ENCODE data around the gene CSF3R. TPM values are rescaled to one million over a fixed set of nuclear protein-coding genes. Genes with fewer than 3 reads are reported as not detected.

Gene CSF3R
- polyA plus RNA-seq, 1 of the 3 experiments (the other 2 are of a cell fraction) = not detected

GRCh38 chr1:36419140-36419539, 63.6 kb downstream of the CSF3R start:
- no peak overlapping the region for H3K4me3 ChIP-seq (ENCODE audit: low read depth in 2 of 2, low read length in 1 of 2)
- no peaks in the 10 kb centered on the region for H3K9me2 ChIP-seq
- peaks cover 0 to 16% of the 10 kb centered on the region in 2 experiments for H3K36me3 ChIP-seq (replicated peaks in 1 of 2; ENCODE audit: control insufficient read depth in 1 of 2, insufficient read depth in 2 of 2, low read length in 1 of 2)
- peaks cover 0 to 5% of the 10 kb centered on the region in 2 experiments; a peak in 2 of 4 replicates for H3K4me1 ChIP-seq (ENCODE audit: control insufficient read depth in 1 of 2, insufficient read depth in 2 of 2, low read depth in 1 of 2, low read length in 1 of 2)
- 88% methylated on average over 3 of the region's 3 CpGs for WGBS (ENCODE audit: low lambda C conversion rate)
- no peaks in the 10 kb centered on the region for H3K27me3 ChIP-seq (ENCODE audit: insufficient read depth)
- H4K20me1 ChIP-seq (ENCODE audit: insufficient read depth) = no peaks in the 10 kb centered on the region
- H3K4me2 ChIP-seq = no peak overlapping the region
- TF ChIP-seq FOXJ3 (CRISPR knock-in tag; IDR thresholded peaks at IDR 0.05) = no peak
- TF ChIP-seq, protein P1, sequence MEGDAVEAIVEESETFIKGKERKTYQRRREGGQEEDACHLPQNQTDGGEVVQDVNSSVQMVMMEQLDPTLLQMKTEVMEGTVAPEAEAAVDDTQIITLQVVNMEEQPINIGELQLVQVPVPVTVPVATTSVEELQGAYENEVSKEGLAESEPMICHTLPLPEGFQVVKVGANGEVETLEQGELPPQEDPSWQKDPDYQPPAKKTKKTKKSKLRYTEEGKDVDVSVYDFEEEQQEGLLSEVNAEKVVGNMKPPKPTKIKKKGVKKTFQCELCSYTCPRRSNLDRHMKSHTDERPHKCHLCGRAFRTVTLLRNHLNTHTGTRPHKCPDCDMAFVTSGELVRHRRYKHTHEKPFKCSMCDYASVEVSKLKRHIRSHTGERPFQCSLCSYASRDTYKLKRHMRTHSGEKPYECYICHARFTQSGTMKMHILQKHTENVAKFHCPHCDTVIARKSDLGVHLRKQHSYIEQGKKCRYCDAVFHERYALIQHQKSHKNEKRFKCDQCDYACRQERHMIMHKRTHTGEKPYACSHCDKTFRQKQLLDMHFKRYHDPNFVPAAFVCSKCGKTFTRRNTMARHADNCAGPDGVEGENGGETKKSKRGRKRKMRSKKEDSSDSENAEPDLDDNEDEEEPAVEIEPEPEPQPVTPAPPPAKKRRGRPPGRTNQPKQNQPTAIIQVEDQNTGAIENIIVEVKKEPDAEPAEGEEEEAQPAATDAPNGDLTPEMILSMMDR (IDR thresholded peaks at IDR 0.05) = no peak
- TF ChIP-seq, protein P2, sequence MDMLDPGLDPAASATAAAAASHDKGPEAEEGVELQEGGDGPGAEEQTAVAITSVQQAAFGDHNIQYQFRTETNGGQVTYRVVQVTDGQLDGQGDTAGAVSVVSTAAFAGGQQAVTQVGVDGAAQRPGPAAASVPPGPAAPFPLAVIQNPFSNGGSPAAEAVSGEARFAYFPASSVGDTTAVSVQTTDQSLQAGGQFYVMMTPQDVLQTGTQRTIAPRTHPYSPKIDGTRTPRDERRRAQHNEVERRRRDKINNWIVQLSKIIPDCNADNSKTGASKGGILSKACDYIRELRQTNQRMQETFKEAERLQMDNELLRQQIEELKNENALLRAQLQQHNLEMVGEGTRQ (IDR thresholded peaks at IDR 0.05; ENCODE audit: borderline replicate concordance, low read depth, low read length) = no peak
- no peak for TF ChIP-seq MXI1 (IDR thresholded peaks at IDR 0.05; ENCODE audit: low read depth, low read length)
- peaks cover 4% of the 10 kb centered on the region for H3F3A ChIP-seq (replicated peaks; ENCODE audit: insufficient read depth)
- no peak overlapping the region for H3K9ac ChIP-seq
- ChIA-PET CTCF (interaction anchor here (1.0 to 5.3 kb wide), 6 partner anchors 38 to 284 kb away, joined by 3 to 31 read pairs (median 4); no protein-coding TSS in a partner anchor), POLR2A (interaction anchor here (0.6 kb wide), 1 partner anchor 77 kb away, joined by 4 read pairs; no protein-coding TSS in a partner anchor)
- no peak overlapping the region for H3K27ac ChIP-seq (ENCODE audit: low read depth in 2 of 2, low read length in 1 of 2)
- no peaks in the 10 kb centered on the region for H3K79me2 ChIP-seq (ENCODE audit: insufficient read depth)
- no peaks in the 10 kb centered on the region for H3K9me3 ChIP-seq
- H2AFZ ChIP-seq (ENCODE audit: low read depth) = no peak overlapping the region
- DNase-seq = no peak

- Histone ChIP-seq H3K27me3 (ENCODE audit: insufficient read depth) (no peaks in the 10 kb centered on the region), H3K79me2 (ENCODE audit: insufficient read depth) (no peaks in the 10 kb centered on the region), H4K20me1 (ENCODE audit: insufficient read depth) (no peaks in the 10 kb centered on the region), H3K36me3 (replicated peaks in 1 of 2; ENCODE audit: control insufficient read depth in 1 of 2, insufficient read depth in 2 of 2, low read length in 1 of 2) (peaks cover 0 to 14% of the 10 kb centered on the region in 2 experiments), H3F3A (replicated peaks; ENCODE audit: insufficient read depth) (peaks cover 4% of the 10 kb centered on the region), H3K4me2 (no peak overlapping the region), H3K9me2 (no peaks in the 10 kb centered on the region), H3K4me1 (ENCODE audit: control insufficient read depth in 1 of 2, insufficient read depth in 2 of 2, low read depth in 1 of 2, low read length in 1 of 2) (peaks cover 0 to 5% of the 10 kb centered on the region in 2 experiments; a peak in 2 of 4 replicates), H3K4me3 (ENCODE audit: low read depth in 2 of 2, low read length in 1 of 2) (no peak overlapping the region), H3K27ac (ENCODE audit: low read depth in 2 of 2, low read length in 1 of 2) (no peak overlapping the region), H3K9ac (no peak overlapping the region), H2AFZ (ENCODE audit: low read depth) (no peak overlapping the region), H3K9me3 (no peaks in the 10 kb centered on the region)
- ChIA-PET POLR2A (interaction anchor here (0.7 kb wide), 1 partner anchor 76 kb away, joined by 3 read pairs; no protein-coding TSS in a partner anchor), CTCF (interaction anchor here (1.0 to 5.3 kb wide), 3 partner anchors 49 to 283 kb away, joined by 3 to 31 read pairs (median 28); no protein-coding TSS in a partner anchor)
- WGBS (ENCODE audit: low lambda C conversion rate) = 65% methylated on average over 3 of the region's 9 CpGs
- DNase-seq = no peak
- no peak for TF ChIP-seq TEAD4 (IDR thresholded peaks at IDR 0.05; ENCODE audit: borderline replicate concordance, insufficient read depth)
- no peak for TF ChIP-seq RAD21 (IDR thresholded peaks at IDR 0.05; ENCODE audit: low read length)
- TF ChIP-seq RXRA (IDR thresholded peaks at IDR 0.05; ENCODE audit: borderline replicate concordance, low read depth) = no peak
- TF ChIP-seq, protein P3, sequence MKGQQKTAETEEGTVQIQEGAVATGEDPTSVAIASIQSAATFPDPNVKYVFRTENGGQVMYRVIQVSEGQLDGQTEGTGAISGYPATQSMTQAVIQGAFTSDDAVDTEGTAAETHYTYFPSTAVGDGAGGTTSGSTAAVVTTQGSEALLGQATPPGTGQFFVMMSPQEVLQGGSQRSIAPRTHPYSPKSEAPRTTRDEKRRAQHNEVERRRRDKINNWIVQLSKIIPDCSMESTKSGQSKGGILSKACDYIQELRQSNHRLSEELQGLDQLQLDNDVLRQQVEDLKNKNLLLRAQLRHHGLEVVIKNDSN (IDR thresholded peaks at IDR 0.05; ENCODE audit: borderline replicate concordance, low read depth) = no peak
- TF ChIP-seq TAF1 (IDR thresholded peaks at IDR 0.05; ENCODE audit: borderline replicate concordance, low read depth, low read length) = no peak
- TF ChIP-seq, protein P2 (IDR thresholded peaks at IDR 0.05; ENCODE audit: borderline replicate concordance, low read depth, low read length) = no peak
- TF ChIP-seq FOSL2 (IDR thresholded peaks at IDR 0.05; ENCODE audit: borderline replicate concordance, low read depth) = no peak
- no peak for TF ChIP-seq ZBTB33 (IDR thresholded peaks at IDR 0.05; ENCODE audit: borderline replicate concordance, low read depth)
- TF ChIP-seq JUND (IDR thresholded peaks at IDR 0.05) = no peak
- no peak for TF ChIP-seq GATA2 (CRISPR knock-in tag; IDR thresholded peaks at IDR 0.05)
- TF ChIP-seq, protein P4, sequence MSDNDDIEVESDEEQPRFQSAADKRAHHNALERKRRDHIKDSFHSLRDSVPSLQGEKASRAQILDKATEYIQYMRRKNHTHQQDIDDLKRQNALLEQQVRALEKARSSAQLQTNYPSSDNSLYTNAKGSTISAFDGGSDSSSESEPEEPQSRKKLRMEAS (IDR thresholded peaks at IDR 0.05; ENCODE audit: low read depth) = no peak
- no peak for TF ChIP-seq CHD2 (IDR thresholded peaks at IDR 0.05; ENCODE audit: low read length, partially characterized antibody)
- no peak for TF ChIP-seq EZH2phosphoT487 (IDR thresholded peaks at IDR 0.05; ENCODE audit: borderline replicate concordance, low read depth)
- no peak for TF ChIP-seq MEF2A (IDR thresholded peaks at IDR 0.05; ENCODE audit: borderline replicate concordance, low read depth)
- no peak for TF ChIP-seq NRF1 (IDR thresholded peaks at IDR 0.05; ENCODE audit: low read depth, low read length)
- no peak for TF ChIP-seq ELF1 (IDR thresholded peaks at IDR 0.05)
Observed at GRCh38 chr1:36417931-36418330, 64.8 kb downstream of the CSF3R start.
